Measurements from ENCODE around the gene DBX1.

DBX1 gene

GRCh38 chr11:20163783-20164481 is 3.7 kb upstream of the DBX1 start:
- H3K4me1 Mint-ChIP-seq = peaks cover 44% of the 10 kb centered on the region
- TF ChIP-seq CTCF (IDR thresholded peaks at IDR 0.05) = no peak

GRCh38 chr11:20162824-20163782 is 2.8 kb upstream of the DBX1 start:
- peak; percentile 79 for DNase-seq
- peaks cover 17% of the 10 kb centered on the region for H3K9me3 Mint-ChIP-seq
- peaks cover 51% of the 10 kb centered on the region for H3K4me1 Mint-ChIP-seq
- peak overlapping the region; percentile 85 for H3K4me3 Mint-ChIP-seq
- TF ChIP-seq CTCF (IDR thresholded peaks at IDR 0.05) = no peak
- no peak overlapping the region for H3K27ac Mint-ChIP-seq
- H3K27me3 Mint-ChIP-seq (ENCODE audit: low read depth, poor library complexity) = peaks cover 100% of the 10 kb centered on the region
- no peaks in the 10 kb centered on the region for H3K36me3 Mint-ChIP-seq (ENCODE audit: low read depth)

More at GRCh38 chr11:20163783-20164481, 3.7 kb upstream of the DBX1 start:
- Mint-ChIP-seq H3K27ac (no peak overlapping the region), H3K4me3 (peak overlapping the region; percentile 85), H3K27me3 (ENCODE audit: low read depth, poor library complexity) (peaks cover 94% of the 10 kb centered on the region), H3K9me3 (peaks cover 15% of the 10 kb centered on the region), H3K36me3 (ENCODE audit: low read depth) (no peaks in the 10 kb centered on the region)
- DNase-seq = no peak

- H3K27me3 Mint-ChIP-seq (ENCODE audit: low read depth, poor library complexity) = peaks cover 100% of the 10 kb centered on the region
- H3K4me1 Mint-ChIP-seq = peaks cover 57% of the 10 kb centered on the region
- no peak for TF ChIP-seq CTCF (IDR thresholded peaks at IDR 0.05)
- no peak overlapping the region for H3K27ac Mint-ChIP-seq
- H3K36me3 Mint-ChIP-seq (ENCODE audit: low read depth) = no peaks in the 10 kb centered on the region
- DNase-seq = no peak
- H3K9me3 Mint-ChIP-seq = peaks cover 13% of the 10 kb centered on the region
- H3K4me3 Mint-ChIP-seq = peak overlapping the region; percentile 85
Observed at GRCh38 chr11:20161923-20162744, 1.9 kb upstream of the DBX1 start.

- Mint-ChIP-seq H3K9me3 (peaks cover 10% of the 10 kb centered on the region), H3K27ac (no peak overlapping the region), H3K4me3 (no peak overlapping the region), H3K4me1 (peaks cover 58% of the 10 kb centered on the region), H3K27me3 (ENCODE audit: low read depth, poor library complexity) (peaks cover 100% of the 10 kb centered on the region), H3K36me3 (ENCODE audit: low read depth) (no peaks in the 10 kb centered on the region)
- peak; percentile 49 for DNase-seq
- no peak for TF ChIP-seq CTCF (IDR thresholded peaks at IDR 0.05)
Observed at GRCh38 chr11:20161230-20161918, 1.1 kb upstream of the DBX1 start.
